Measurements from ENCODE around the gene RNF114. TPM values are rescaled to one million over a fixed set of nuclear protein-coding genes. Genes with fewer than 3 reads are reported as not detected.
A peak's percentile ranks its signal among the peaks of the same experiment; 100 is the strongest.

RNF114 gene
- 83.6 and 90.0 TPM in 2 replicates for total RNA-seq (2021)
- percentile 84 among the genes with signal in this experiment for Bru-seq, nascent RNA
- BruChase-seq, experiment 1, labeled RNA remaining after a 2-hour chase, result percentile 90 among the genes with signal in this experiment
- percentile 91 among the genes with signal in this experiment for BruChase-seq, experiment 2, labeled RNA remaining after a 6-hour chase
- long read RNA-seq, transcript RNF114-201 (6 exons, 2,503 nt), result major isoform, 180 of 201 reads
- long read RNA-seq, transcript RNF114-204 (5 exons, 624 nt), result minor isoform, 8 of 201 reads
- long read RNA-seq, partial matches to known transcripts, result 0 of 201 reads
- long read RNA-seq, other reads (novel, unspliced or antisense), result 11 of 201 reads

GRCh38 chr20:49936153-49937026, at the start of gene RNF114:
TSS of gene RNF114 (plus strand) at chr20:49936397. CDS start at chr20:49936413, 16 bp downstream.
- ChIA-PET POLR2A (ENCODE audit: low non-redundant PET) (no interaction called here), CTCF (no interaction called here)
- H3K27ac ChIP-seq (ENCODE audit: low read depth, low read length, poor library complexity, severe bottlenecking), result peak within 1 kb of the TSS; percentile 88
- H3K4me3 ChIP-seq (ENCODE audit: low read depth, low read length, poor library complexity, severe bottlenecking), result peak within 1 kb of the TSS; percentile 90
- peak; percentile 95 for DNase-seq (ENCODE audit: low spot score)
- H3K27me3 ChIP-seq (replicated peaks; ENCODE audit: insufficient read depth, low read depth, low read length, poor library complexity), result no peaks in the 10 kb centered on the region
- no peak for TF ChIP-seq EZH2 (IDR thresholded peaks at IDR 0.05; ENCODE audit: borderline replicate concordance, low read depth, low read length, poor library complexity, severe bottlenecking)
- no peak for TF ChIP-seq CTCF (conservative IDR thresholded peaks at IDR 0.05; ENCODE audit: low read depth, low read length)
- intact Hi-C loops (cut with micrococcal nuclease; ENCODE audit: unreplicated experiment), result no loop called here
- peaks cover 16% of the 10 kb centered on the region for H3K4me1 ChIP-seq (ENCODE audit: insufficient read depth, low read length, poor library complexity, severe bottlenecking)
- no TSS peak for BruUV-seq (replicated peaks)
- H3K36me3 ChIP-seq (ENCODE audit: insufficient read depth, low read length, poor library complexity, severe bottlenecking), result peaks cover 19% of the 10 kb centered on the region
- no peaks in the 10 kb centered on the region for H3K9me3 ChIP-seq (ENCODE audit: low read depth, low read length, poor library complexity, severe bottlenecking)

GRCh38 chr20:49886571-49887213, 49.5 kb upstream of the RNF114 start:
- DNase-seq (ENCODE audit: low spot score), result no peak
- CTCF ChIA-PET, result interaction anchor here (0.6 to 2.1 kb wide), 5 partner anchors 95 to 693 kb away, joined by 3 to 13 read pairs (median 3); no protein-coding TSS in a partner anchor
- Histone ChIP-seq H3K9me3 (ENCODE audit: low read depth, low read length, poor library complexity, severe bottlenecking) (no peaks in the 10 kb centered on the region), H3K27me3 (replicated peaks; ENCODE audit: insufficient read depth, low read depth, low read length, poor library complexity) (no peaks in the 10 kb centered on the region), H3K4me1 (ENCODE audit: insufficient read depth, low read length, poor library complexity, severe bottlenecking) (no peaks in the 10 kb centered on the region), H3K27ac (ENCODE audit: low read depth, low read length, poor library complexity, severe bottlenecking) (no peak overlapping the region), H3K4me3 (ENCODE audit: low read depth, low read length, poor library complexity, severe bottlenecking) (no peak overlapping the region), H3K36me3 (ENCODE audit: insufficient read depth, low read length, poor library complexity, severe bottlenecking) (no peaks in the 10 kb centered on the region)
- intact Hi-C loops (cut with micrococcal nuclease; ENCODE audit: unreplicated experiment), result loop anchor here (5.0 kb wide), 1 partner anchor 344 kb away; no protein-coding TSS in a partner anchor
- no TSS peak for BruUV-seq (replicated peaks)
- TF ChIP-seq EZH2 (IDR thresholded peaks at IDR 0.05; ENCODE audit: borderline replicate concordance, low read depth, low read length, poor library complexity, severe bottlenecking), result no peak
- no peak for TF ChIP-seq CTCF (conservative IDR thresholded peaks at IDR 0.05; ENCODE audit: low read depth, low read length)
- POLR2A ChIA-PET (ENCODE audit: low non-redundant PET), result interaction anchor here (0.6 kb wide), 1 partner anchor 296 kb away, joined by 3 read pairs; no protein-coding TSS in a partner anchor
